K562 (cell line): ENCODE results near the gene CAPS. TPM values are rescaled to one million over a fixed set of nuclear protein-coding genes. Genes with fewer than 3 reads are reported as not detected.

Source experiments
- ATAC-seq: fragments of 200-7000 bp; cut with Tn5 transposase; 3 replicates; pipeline ENCODE4 v1.9.1; 2020; ENCODE audit warnings: moderate library complexity
- BruUV-seq: library from RNA; stranded (reverse); fragments of 400-500 nt; replicated peaks from 2 replicates; lab custom pipeline; 2021; lab: Mats Ljungman, UMichigan
- CTCF ChIA-PET: fragments of 300-600 bp; formaldehyde crosslinking; extraction: SDS; loops from one replicate; lab custom pipeline; 2021; ENCODE audit warnings: low intra/inter-chr PET ratio; lab: Yijun Ruan, JAX
- POLR2A ChIA-PET: fragments of 300-600, 350-650 bp; sonication (Branson Sonifier 250); formaldehyde crosslinking; extraction: SDS; loops from one replicate; lab custom pipeline; 2021; ENCODE audit warnings: antibody characterized with exemption, inconsistent platforms; lab: Yijun Ruan, JAX
- DNase-seq, 4 experiments: peaks; one replicate each; pipeline versions ENCODE4 v3.0.0 to v3.0.0-alpha.2; 2011 to 2018; ENCODE audit warnings: low spot score in 3 of 4, mixed read lengths in 3 of 4; ENCODE audit errors: extremely low read depth in 1 of 4
- FAIRE-seq: peaks from 2 replicates; lab custom pipeline; 2011; peaks lifted over from hg19 to GRCh38; lab: Jason Lieb, UNC
- H2AFZ ChIP-seq: 2 replicates; pipeline ENCODE4 v1.6.0; 2011; ENCODE audit warnings: low read depth, low read length, control low read depth, inconsistent platforms
- H3K27ac ChIP-seq: fragments of 200-600 bp; 3 replicates; pipeline ENCODE4 v1.8.0; 2011; ENCODE audit warnings: low read depth, mild to moderate bottlenecking, control low read depth, inconsistent platforms, low read length, moderate library complexity, mixed read lengths; ENCODE audit errors: extremely low read depth
- H3K27me3 ChIP-seq, 2 experiments: fragments of 300-600 bp in 1 of 2; 2 replicates in 1 of 2; 3 replicates in 1 of 2; pipeline versions ENCODE4 v1.6.0 to v1.8.0; 2011; ENCODE audit warnings: inconsistent platforms in 2 of 2, low read length in 2 of 2, mild to moderate bottlenecking in 1 of 2, mixed read lengths in 1 of 2, moderate library complexity in 1 of 2; ENCODE audit not compliant: control insufficient read depth in 2 of 2, insufficient read depth in 2 of 2
- H3K36me3 ChIP-seq: fragments of 300-600 bp; 3 replicates; pipeline ENCODE4 v1.8.0; 2011; ENCODE audit warnings: mild to moderate bottlenecking, low read length, inconsistent platforms; ENCODE audit not compliant: control insufficient read depth, insufficient read depth
- H3K4me1 ChIP-seq, 2 experiments: fragments of 200-600 bp in 1 of 2; replicated peaks in 1 of 2; 2 replicates in 1 of 2; 3 replicates in 1 of 2; pipeline versions ENCODE4 v1.5.1 to v1.8.0; 2011; ENCODE audit warnings: inconsistent platforms in 2 of 2, low read length in 2 of 2, mild to moderate bottlenecking in 1 of 2, mixed read lengths in 1 of 2, moderate library complexity in 1 of 2; ENCODE audit not compliant: control insufficient read depth in 2 of 2, insufficient read depth in 2 of 2
- H3K4me2 ChIP-seq: 2 replicates; pipeline ENCODE4 v1.6.1; 2011; ENCODE audit warnings: low read length, control low read depth, inconsistent platforms, mixed read lengths; ENCODE audit not compliant: insufficient read depth
- H3K4me3 ChIP-seq: fragments of 200-600 bp; sonication (generic), shearing (Covaris generic); 2 replicates; pipeline ENCODE4 v1.5.1; 2016; ENCODE audit warnings: control low read depth, inconsistent platforms
- H3K79me2 ChIP-seq: fragments of 200-600 bp; 3 replicates; pipeline ENCODE4 v1.8.0; 2011; ENCODE audit warnings: low read length, inconsistent platforms; ENCODE audit not compliant: control insufficient read depth, insufficient read depth
- H3K9ac ChIP-seq, 2 experiments: 2 replicates each; pipeline versions ENCODE4 v1.6.0 to v1.6.1; 2011; ENCODE audit warnings: low read depth in 2 of 2, low read length in 2 of 2, control low read depth in 1 of 2, inconsistent platforms in 1 of 2, mild to moderate bottlenecking in 1 of 2, mixed read lengths in 1 of 2; ENCODE audit not compliant: insufficient read depth in 1 of 2
- H3K9me1 ChIP-seq: one replicate; pipeline ENCODE4 v1.6.0; 2011; ENCODE audit warnings: inconsistent platforms, mild to moderate bottlenecking, low read length, moderate library complexity; ENCODE audit not compliant: control insufficient read depth, insufficient read depth
- H3K9me3 ChIP-seq: replicated peaks from 2 replicates; pipeline ENCODE4 v1.5.1; 2011; ENCODE audit warnings: low read depth, low read length, inconsistent platforms; ENCODE audit not compliant: control insufficient read depth, insufficient read depth
- H4K20me1 ChIP-seq: replicated peaks from 2 replicates; pipeline ENCODE4 v1.6.1; 2011; ENCODE audit warnings: low read length, inconsistent platforms, mixed read lengths; ENCODE audit not compliant: control insufficient read depth, insufficient read depth
- MED1 ChIP-seq: sonication (generic); formaldehyde crosslinking; IDR thresholded peaks from 2 replicates; pipeline ENCODE4 v1.8.1; 2023; ENCODE audit warnings: missing genetic modification reagents, borderline replicate concordance
- MTA1 ChIP-seq: fragments of 450-650 bp; IDR thresholded peaks from 2 replicates; pipeline ENCODE4 v1.6.1; 2017; ENCODE audit warnings: borderline replicate concordance
- NFIC ChIP-seq: fragments of 450-650 bp; IDR thresholded peaks from 2 replicates; pipeline ENCODE4 v1.6.1; 2017; ENCODE audit warnings: mild to moderate bottlenecking, inconsistent platforms
- POLR2A ChIP-seq: fragments of 450-650 bp; conservative IDR thresholded peaks from 2 replicates; pipeline ENCODE4 v1.6.1; 2016
- POLR2G ChIP-seq: fragments of 200-400 bp; formaldehyde crosslinking; IDR thresholded peaks from 2 replicates; pipeline ENCODE4 v1.6.1; 2017; ENCODE audit warnings: low read depth, mild to moderate bottlenecking, antibody characterized with exemption, low read length, moderate library complexity
- SUPT5H ChIP-seq: fragments of 450-650 bp; IDR thresholded peaks from 2 replicates; pipeline ENCODE4 v1.6.1; 2016
- ZNF24 ChIP-seq: fragments of 450-650 bp; IDR thresholded peaks from 2 replicates; pipeline ENCODE4 v1.6.1; 2016
- WGBS: fragments of 100-300 bp; shearing (Covaris generic); methylation state at CpG from one replicate; pipeline ENCODE4 v1.1.6; 2016; ENCODE audit warnings: low coverage, mixed read lengths; ENCODE audit not compliant: insufficient coverage; ENCODE audit errors: missing lambda C conversion rate; 5-methylcytosine and 5-hydroxymethylcytosine counted together
- in situ Hi-C: fragments of 300-500 bp; cut with MboI; formaldehyde crosslinking; loops from 4 replicates; pipeline ENCODE4 v1.15.0; 2018; ENCODE audit warnings: inconsistent platforms, mixed read lengths
- intact Hi-C: fragments of 100-400 bp; cut with micrococcal nuclease; formaldehyde crosslinking; loops from 2 replicates; pipeline ENCODE4 v1.14.2; 2022
- polyA plus RNA-seq, 8 experiments: library from polyadenylated mRNA; depleted of rRNA in 4 of 8; stranded (reverse) in 5 of 8; unstranded in 3 of 8; fragments of >200 nt; fragmentation: Nextera tagmentation in 2 of 8; fragmentation: Illumina TruSeq in 1 of 8; extraction: Ambion mirVana in 2 of 8; extraction: Trizol in 1 of 8; gene quantifications; 2 replicates each; pipeline versions ENCODE4 v1.2.1 to v1.2.3, GENCODE V29; 2011 to 2014; ENCODE audit warnings: inconsistent platforms in 1 of 8, missing spikeins in 1 of 8
- total RNA-seq, 7 experiments: library from RNA; depleted of rRNA in 6 of 7; stranded (reverse); fragments of >200 nt in 6 of 7; fragmentation: Illumina TruSeq in 2 of 7; extraction: Trizol in 2 of 7; gene quantifications; 2 replicates each; pipeline versions ENCODE4 v1.2.1 to v1.2.3, GENCODE V29; 2011 to 2021; ENCODE audit warnings: low replicate concordance in 1 of 7
- TF ChIP-seq, protein P1 (sequence below): fragments of 450-650 bp; IDR thresholded peaks from 2 replicates; pipeline ENCODE4 v1.6.1; 2016; ENCODE audit warnings: antibody characterized with exemption
- TF ChIP-seq, protein P2 (sequence below): sonication (generic); formaldehyde crosslinking; IDR thresholded peaks from 2 replicates; pipeline ENCODE4 v1.9.0; 2022; ENCODE audit warnings: mild to moderate bottlenecking, missing genetic modification reagents

Gene CAPS
- total and polyA plus RNA-seq, 9 of the 15 experiments (the other 6 are each of a cell fraction or from before 2014, with no cell fraction given), result 0.15 to 4.0 (median 0.91) TPM

DNA sequence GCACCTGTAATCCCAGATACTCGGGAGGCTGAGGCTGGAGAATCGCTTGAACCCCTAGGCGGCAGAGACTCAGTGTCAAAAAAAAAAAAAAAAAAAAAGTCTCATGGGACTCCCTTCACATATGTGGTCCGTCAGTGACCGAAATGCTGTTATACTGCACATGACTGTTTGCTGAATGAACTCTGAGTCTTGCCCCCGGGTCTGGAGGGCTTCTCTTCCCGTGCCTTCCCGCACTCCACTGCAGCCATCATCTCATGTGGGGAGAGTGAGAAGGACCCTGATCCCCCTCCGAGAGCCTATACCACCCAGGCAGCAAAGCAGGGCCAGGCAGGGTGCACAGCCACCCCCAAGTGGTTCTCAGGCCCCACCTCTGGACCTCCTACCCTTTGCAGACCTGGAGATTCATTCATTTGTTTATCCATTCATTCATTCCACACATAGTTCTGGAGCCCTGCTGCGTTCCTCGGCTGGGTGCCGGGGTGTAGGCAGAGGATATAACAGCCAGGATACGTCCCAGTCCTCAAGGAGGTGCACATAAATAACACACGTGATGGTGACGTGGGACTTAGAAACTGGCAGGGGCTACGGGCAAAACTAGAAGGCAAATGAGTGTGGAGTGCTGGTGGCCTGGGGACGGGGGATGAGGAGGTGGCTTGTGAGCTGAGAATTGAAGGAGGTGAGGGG is 24.6 kb upstream of the CAPS start:
- Histone ChIP-seq H3K27me3 (no peaks in the 10 kb centered on the region), H3K9me1 (peaks cover under 1% of the 10 kb centered on the region), H3K9me3 (no peaks in the 10 kb centered on the region), H3K27ac (no peak overlapping the region), H2AFZ (no peak overlapping the region), H3K4me1 (peaks cover 6 to 40% of the 10 kb centered on the region in 2 experiments), H3K9ac (peak overlapping the region in 1 of 2 experiments; percentile 20; a peak in 1 of 4 replicates), H4K20me1 (peaks cover 9% of the 10 kb centered on the region; the same call in 1 of the 2 replicates), H3K4me3 (no peak overlapping the region), H3K36me3 (no peaks in the 10 kb centered on the region; the same call in 2 of the 3 replicates), H3K4me2 (no peak overlapping the region), H3K79me2 (no peaks in the 10 kb centered on the region)
- POLR2A ChIA-PET, result interaction anchor here (0.7 to 4.2 kb wide), 2 partner anchors 13 to 14 kb away, joined by 4 to 28 read pairs; partner anchors contain the start of genes NDUFA11 and VMAC
- intact Hi-C loops (no loop called here), in situ Hi-C loops (no loop called here)
- ATAC-seq (no peak), DNase-seq (no peak), FAIRE-seq (no peak)
- WGBS, result 22% methylated on average over 17 of the region's 17 CpGs
- 0 out of 2 replicates have a peak, but pooled peaks have one; percentile 50 for TF ChIP-seq SUPT5H
- TF ChIP-seq POLR2G, result peak; percentile 46; the same call in 1 of the 2 replicates
- TF ChIP-seq, protein P1, sequence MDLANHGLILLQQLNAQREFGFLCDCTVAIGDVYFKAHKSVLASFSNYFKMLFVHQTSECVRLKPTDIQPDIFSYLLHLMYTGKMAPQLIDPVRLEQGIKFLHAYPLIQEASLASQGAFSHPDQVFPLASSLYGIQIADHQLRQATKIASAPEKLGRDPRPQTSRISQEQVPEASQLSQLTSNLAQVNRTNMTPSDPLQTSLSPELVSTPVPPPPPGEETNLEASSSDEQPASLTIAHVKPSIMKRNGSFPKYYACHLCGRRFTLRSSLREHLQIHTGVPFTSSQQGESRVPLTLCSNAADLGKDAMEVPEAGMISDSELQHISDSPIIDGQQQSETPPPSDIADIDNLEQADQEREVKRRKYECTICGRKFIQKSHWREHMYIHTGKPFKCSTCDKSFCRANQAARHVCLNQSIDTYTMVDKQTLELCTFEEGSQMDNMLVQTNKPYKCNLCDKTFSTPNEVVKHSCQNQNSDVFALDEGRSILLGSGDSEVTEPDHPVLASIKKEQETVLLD, result peak; percentile 20; the same call in 1 of the 2 replicates
- TF ChIP-seq ZNF24, result peak; percentile 69; the same call in 1 of the 2 replicates
- 0 out of 2 replicates have a peak, but pooled peaks have one; percentile 25 for TF ChIP-seq POLR2A
- no peak for TF ChIP-seq MTA1
- TF ChIP-seq, protein P2, sequence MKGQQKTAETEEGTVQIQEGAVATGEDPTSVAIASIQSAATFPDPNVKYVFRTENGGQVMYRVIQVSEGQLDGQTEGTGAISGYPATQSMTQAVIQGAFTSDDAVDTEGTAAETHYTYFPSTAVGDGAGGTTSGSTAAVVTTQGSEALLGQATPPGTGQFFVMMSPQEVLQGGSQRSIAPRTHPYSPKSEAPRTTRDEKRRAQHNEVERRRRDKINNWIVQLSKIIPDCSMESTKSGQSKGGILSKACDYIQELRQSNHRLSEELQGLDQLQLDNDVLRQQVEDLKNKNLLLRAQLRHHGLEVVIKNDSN, result peak; percentile 45; the same call in 1 of the 2 replicates
- 0 out of 2 replicates have a peak, but pooled peaks have one; percentile 16 for TF ChIP-seq NFIC
- no peak for TF ChIP-seq MED1 (CRISPR knock-in tag)
- BruUV-seq, result no TSS peak
- CTCF ChIA-PET, result interaction anchor here (0.6 kb wide), 1 partner anchor 220 kb away, joined by 4 read pairs; no protein-coding TSS in a partner anchor
